ENCODE results near the gene NET1.

NET1 gene

GRCh38 chr10:5443429-5443828 is 31.1 kb downstream of the NET1 start:
- no peak for DNase-seq

- DNase-seq = no peak
These were observed 32.6 kb downstream of the NET1 start for GRCh38 chr10:5445006-5445405.

- DNase-seq = peak; percentile 75 to 85
These were observed 34.1 kb downstream of the NET1 start for GRCh38 chr10:5446390-5446926.

GRCh38 chr10:5447056-5447455 is 34.7 kb downstream of the NET1 start:
- DNase-seq = no peak

- no peak for DNase-seq
These were observed 35.3 kb downstream of the NET1 start for GRCh38 chr10:5447611-5448071.

- no peak for DNase-seq
These were observed 36.1 kb downstream of the NET1 start for GRCh38 chr10:5448333-5449001.

GRCh38 chr10:5449227-5449626 is 36.9 kb downstream of the NET1 start:
- no peak for DNase-seq

- no peak for DNase-seq
These were observed 37.5 kb downstream of the NET1 start for GRCh38 chr10:5449823-5450222.

- no peak for DNase-seq
These were observed 38.4 kb downstream of the NET1 start for GRCh38 chr10:5450605-5451384.

GRCh38 chr10:5453749-5454489 is 41.6 kb downstream of the NET1 start:
- DNase-seq = no peak

GRCh38 chr10:5456563-5456962 is 44.2 kb downstream of the NET1 start:
- DNase-seq = no peak

GRCh38 chr10:5457741-5458140 is 45.4 kb downstream of the NET1 start:
- no peak for DNase-seq

GRCh38 chr10:5458425-5458824 is 46.1 kb downstream of the NET1 start:
- DNase-seq = no peak

- no peak for DNase-seq
These were observed 46.8 kb downstream of the NET1 start for GRCh38 chr10:5458949-5459747.

GRCh38 chr10:5460468-5461202 is 48.3 kb downstream of the NET1 start:
- no peak for DNase-seq

GRCh38 chr10:5461203-5461588 is 48.8 kb downstream of the NET1 start:
- DNase-seq = no peak

GRCh38 chr10:5461914-5462840 is 49.8 kb downstream of the NET1 start:
- no peak for DNase-seq

- no peak for DNase-seq
These were observed 50.5 kb downstream of the NET1 start for GRCh38 chr10:5462841-5463293.

- DNase-seq = no peak
These were observed 52.2 kb downstream of the NET1 start for GRCh38 chr10:5464546-5464945.

- no peak for DNase-seq
These were observed 53.7 kb downstream of the NET1 start for GRCh38 chr10:5465976-5466450.

Data from stimulated activated CD4-positive, alpha-beta T cell treated with anti-CD3 and anti-CD28 coated beads, Interleukin-4, amount 100 ng/mL, for 4 hours (primary cell).